Thyroid gland (tissue), 4 donors: ENCODE results near the gene FAM156A.
"Not testable (repeated sequence)": the region's sequence is repeated elsewhere in the genome, so short reads cannot be mapped to it uniquely, and the experiment has no call there.

Source experiments
- CTCF ChIP-seq, 6 experiments: fragments of 200-600 bp in 3 of 6; fragments of 450-650 bp in 3 of 6; sonication (generic) in 3 of 6; IDR thresholded peaks; one replicate each; pipeline ENCODE4 v1.5.1; 2016 to 2019; ENCODE audit warnings: antibody characterized with exemption in 6 of 6, mild to moderate bottlenecking in 2 of 6, inconsistent platforms in 1 of 6, moderate library complexity in 1 of 6
- POLR2A ChIP-seq, 2 donors: fragments of 450-650 bp; IDR thresholded peaks; one replicate each; pipeline ENCODE4 v1.6.1; 2017; ENCODE audit warnings: antibody characterized with exemption in 2 of 2, mild to moderate bottlenecking in 2 of 2, moderate library complexity in 1 of 2

GRCh38 chrX:52975576-52975975 lies 17.3 kb upstream of the FAM156A start:
- TF ChIP-seq CTCF, POLR2A (IDR thresholded peaks at IDR 0.05): not testable (repeated sequence)
